Measurements from ENCODE around the gene C17orf113.

- TF ChIP-seq CTCF (IDR thresholded peaks at IDR 0.05 in 8 of 11, conservative IDR thresholded peaks at IDR 0.05 in 3 of 11) (no peak), POLR2AphosphoS5 (IDR thresholded peaks at IDR 0.05) (no peak)
These were observed 9.8 kb upstream of the C17orf113 start for GRCh38 chr17:42060231-42060630.

All from spleen (tissue), 7 donors.